ENCODE measurements around the gene RNASE7.
A peak's percentile ranks its signal among the peaks of the same experiment; 100 is the strongest.

Gene RNASE7

DNA sequence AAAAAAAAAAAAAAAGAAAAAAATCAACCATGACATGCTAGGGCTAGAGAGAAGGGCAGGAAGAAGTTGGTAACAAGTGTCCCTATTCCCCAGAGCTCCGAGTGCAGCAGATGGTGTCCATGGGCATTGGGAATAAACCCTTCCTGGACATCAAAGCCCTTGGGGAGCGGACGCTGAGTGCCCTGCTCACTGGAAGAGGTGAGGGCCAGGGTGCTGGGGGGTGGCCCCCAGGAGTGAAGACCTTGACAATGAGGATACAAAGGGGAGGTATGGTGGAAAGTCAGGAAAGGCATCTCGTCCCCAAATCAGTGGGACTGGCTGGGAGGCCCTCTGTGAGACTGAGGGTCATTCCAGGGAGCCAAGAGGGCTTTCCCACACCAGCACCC is 44.7 kb downstream of the RNASE7 start:
- no peak for DNase-seq (ENCODE audit: low read depth in 3 of 3)

DNA sequence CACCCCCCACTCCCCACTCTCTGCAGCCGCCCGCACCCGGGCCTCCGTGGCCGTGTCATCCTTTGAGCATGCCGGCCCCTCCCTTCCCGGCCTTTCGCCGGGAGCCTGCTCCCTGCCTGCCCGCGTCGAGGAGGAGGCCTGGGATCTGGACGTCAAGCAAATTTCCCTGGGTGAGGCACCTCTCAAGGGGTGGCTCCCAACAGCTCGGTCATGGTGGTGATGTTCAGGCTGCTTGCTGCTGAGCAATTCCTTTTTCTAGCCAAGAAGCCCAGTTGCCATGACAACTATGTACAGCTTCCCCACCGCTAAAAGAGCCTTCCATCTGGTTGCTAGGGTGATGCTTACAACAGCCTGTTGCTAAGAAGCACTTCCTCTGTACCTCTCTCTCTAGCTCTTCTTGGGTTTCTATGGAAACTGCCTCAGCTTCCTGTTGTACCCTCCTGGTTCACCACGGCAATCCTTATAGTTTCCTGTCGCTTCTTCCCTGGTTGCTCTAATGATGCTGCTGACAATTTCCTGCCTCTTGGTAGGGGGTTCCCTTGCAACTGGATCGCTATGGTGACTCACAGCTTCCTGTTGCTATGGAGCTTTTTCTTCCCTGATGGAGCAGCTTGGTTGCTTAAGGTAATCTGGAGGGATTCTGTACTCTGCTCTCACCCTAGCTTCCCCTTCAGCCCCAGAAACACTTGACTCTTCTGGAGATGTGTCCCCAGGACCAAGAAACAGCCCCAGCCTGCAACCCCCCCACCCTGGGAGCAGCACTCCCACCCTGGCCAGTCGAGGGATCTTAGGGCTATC is 45.3 kb downstream of the RNASE7 start:
- DNase-seq (ENCODE audit: low read depth in 3 of 3): no peak

DNA sequence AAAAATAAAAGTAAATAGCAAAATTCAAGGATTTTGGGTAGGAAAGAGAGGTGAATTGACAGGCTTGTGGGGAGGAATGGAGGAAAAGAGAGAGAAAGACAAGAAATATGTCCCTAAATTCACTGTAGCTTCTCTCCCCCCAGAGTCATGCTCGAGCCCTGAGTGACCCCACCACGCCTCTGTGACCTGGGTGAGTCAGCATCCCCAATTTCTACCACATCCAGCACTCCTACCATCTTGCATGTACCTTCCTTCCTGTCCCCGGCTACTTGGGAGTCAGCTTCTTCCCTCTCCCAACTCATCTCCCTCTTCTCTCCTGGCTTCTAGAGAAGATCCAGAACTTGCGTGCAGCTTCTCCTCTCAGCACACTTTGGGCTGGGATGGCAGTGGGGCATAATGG is 46.5 kb downstream of the RNASE7 start:
- DNase-seq (ENCODE audit: low read depth in 3 of 3): no peak

DNA sequence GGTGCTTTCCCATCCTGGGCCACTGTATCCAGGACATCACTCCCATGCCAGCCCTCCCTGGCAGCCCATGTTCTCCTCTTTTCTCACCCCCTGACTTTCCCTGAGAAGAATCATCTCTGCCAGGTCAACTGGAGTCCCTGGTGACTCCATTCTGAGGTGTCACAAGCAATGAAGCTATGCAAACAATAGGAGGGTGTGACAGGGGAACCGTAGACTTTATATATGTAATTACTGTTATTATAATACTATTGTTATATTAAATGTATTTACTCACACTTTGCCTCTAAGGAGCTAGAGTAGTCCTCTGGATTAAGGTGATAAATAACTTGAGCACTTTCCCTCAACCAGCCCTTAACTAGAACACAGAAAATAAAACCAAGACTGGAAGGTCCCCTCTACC is 47.1 kb downstream of the RNASE7 start:
- DNase-seq (ENCODE audit: low read depth in 3 of 3): no peak

DNA sequence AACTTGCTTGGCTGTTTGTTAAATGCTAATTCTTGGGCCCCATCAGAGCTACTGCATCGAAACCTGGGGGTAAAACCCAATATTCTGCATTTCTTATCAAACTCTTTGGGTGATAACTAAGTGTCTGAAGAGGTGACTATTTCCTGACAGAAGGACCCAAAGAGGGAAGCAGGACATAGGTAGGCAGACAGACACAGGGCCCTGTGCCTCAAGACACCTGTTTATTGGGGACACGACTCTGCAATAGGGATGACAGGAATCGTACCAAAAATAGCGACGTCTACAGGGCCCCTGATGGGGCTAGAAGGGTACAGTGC is 47.7 kb downstream of the RNASE7 start:
- no peak for DNase-seq (ENCODE audit: low read depth in 3 of 3)

DNA sequence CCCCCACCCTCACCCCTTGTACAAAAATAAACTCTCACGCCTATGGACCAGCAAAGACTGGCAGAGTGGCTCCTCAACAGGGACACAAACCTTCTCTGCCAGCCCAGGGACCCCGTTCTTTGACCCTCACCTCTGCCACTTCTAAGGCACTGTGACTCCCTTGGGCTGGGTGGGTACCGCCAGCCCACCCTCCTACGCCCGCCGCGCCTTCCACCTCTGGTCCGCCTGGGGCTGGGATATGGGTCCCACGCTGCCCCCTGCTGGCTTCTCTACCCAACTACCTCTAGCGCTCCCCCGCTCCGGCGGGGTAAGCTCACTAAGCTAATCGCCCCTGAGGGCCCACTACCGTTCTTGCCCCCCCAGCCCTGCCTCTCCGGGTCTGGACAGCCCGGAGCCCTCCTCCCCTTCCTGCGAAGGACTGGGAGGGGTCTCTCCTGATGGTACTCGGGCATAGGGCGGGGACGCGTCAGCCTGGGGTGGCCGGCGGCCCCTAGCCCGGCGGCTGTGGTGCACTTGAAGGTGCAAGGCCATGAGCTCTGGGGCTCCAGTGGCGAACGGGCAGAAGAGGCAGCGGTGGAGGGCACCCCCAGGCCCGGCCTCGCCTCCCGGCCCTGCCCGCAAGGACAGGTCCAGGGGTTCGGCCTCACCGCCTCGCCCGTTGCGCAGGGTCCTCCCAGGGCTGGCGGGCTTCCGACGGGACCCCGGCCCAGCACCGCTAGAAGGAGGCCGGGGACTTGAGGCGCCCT is 48.2 kb downstream of the RNASE7 start:
- DNase-seq (ENCODE audit: low read depth in 3 of 3): no peak

DNA sequence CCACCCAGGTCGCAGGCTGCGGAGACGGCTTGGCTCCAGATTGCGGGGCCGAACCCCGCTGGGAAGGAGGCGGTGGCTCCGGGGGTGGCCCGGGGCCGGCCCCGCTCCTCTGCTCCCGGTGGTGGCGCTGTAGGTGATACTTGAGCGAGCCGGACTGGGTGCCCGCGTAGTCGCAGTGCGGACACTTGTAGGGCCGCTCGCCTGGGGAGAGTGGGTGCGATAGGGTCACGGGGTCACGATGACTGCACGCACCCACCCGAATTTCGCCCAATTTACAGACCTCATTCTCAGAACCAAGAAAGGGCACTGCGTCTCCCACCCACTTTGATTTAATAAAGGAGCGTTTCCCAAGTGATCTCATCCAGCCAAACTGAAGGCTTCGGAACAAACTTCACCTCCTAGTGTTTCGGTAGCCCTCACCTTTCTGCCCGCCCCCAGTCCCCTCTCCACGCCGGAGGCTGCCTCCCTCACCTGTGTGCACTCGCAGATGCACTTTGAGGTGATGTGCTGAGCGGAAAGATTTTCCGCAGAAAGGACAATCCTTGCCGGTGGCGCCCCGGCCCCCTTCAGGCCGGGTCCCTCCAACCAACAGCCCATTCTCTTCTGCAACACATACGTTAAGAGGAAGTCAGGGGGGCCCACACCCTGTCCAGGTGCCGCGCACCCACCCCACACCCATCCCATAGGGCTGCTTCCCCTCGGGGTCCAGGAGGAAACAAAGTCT is 48.9 kb downstream of the RNASE7 start:
- no peak for DNase-seq (ENCODE audit: low read depth in 3 of 3)

DNA sequence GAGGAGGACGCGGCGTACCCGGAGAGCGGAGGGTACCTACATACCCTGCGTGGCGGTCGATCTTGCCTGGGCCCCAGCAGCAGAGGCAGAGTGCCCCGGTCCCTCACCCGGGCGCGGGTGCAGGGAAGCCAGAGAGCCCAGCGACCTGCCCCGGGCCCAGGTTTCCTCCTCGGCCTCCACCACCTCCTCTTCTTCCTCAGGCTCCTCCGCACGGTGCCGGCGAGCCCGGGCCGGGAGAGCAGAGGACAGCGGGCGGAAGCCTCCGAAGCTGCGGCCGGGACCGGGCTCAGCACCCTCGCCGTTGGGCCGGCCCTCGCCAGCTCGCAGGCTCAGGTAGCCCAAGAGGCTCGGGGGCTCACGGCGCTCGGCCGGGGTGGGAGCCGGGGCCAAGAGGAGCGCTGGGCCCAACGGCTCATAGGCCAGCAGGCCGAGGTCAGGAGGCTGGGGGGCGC is 49.7 kb downstream of the RNASE7 start:
- no peak for DNase-seq (ENCODE audit: low read depth in 3 of 3)

DNA sequence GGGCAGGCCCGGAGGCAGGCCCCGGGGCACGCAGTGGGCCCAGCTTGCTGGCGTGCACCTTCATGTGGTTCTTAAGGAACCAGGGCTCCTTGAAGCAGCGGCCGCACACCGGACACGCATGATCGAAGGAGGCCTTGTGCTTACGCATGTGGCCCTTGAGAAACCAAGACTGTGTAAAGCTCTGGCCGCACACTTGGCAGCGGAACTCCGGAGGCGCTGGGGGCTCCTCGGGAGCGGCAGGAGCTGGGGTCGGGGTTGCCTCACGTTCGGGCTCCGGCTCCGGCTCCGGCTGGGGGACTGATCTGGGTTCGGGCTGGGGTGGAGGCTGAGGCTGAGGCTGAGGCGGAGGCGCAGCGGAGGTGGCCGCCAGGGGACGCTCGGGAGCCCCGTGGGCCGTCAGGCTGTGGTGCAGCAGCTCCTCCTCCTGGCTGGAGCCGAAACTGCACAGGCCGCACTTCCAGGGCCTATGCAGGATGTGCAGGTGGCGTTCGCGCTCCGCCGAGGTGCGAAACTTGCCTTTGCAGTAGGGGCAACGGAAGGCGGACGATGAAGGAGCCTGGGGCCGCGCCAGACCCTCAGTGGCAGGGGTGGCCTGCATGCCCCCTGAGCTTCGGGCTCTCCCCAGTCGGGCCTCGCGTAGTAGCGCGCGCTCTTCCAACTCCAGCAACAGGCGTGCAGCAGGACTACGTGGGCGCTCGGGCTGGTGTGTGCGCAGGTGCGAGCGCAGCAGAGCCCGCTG is 50.3 kb downstream of the RNASE7 start:
- DNase-seq (ENCODE audit: low read depth in 3 of 3): peak; percentile 78 to 88 (median 86)

DNA sequence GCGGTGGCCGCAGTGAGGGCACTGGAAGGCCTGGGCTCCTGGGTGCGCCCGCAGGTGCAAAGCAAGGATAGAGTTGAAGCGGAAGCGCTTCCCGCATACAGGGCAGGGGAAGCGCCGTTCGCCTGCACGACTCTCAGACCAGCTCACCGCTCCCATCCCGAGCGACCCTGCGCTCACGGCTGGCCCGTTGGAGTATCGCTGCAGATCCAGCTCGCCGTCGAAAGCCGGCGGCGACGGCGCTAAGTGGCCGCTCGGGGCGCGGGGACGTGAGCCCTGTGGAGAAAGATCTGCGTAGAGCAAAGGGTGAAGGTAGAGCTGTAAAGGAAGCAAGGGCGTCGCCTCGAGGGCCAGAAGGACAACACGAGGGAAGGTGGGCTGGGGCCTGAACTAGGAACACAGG is 50.9 kb downstream of the RNASE7 start:
- DNase-seq (ENCODE audit: low read depth in 3 of 3): no peak
